ENCODE data around the gene CIZ1.
"Not testable (repeated sequence)": the region's sequence is repeated elsewhere in the genome, so short reads cannot be mapped to it uniquely, and the experiment has no call there.

The CIZ1 gene

DNA sequence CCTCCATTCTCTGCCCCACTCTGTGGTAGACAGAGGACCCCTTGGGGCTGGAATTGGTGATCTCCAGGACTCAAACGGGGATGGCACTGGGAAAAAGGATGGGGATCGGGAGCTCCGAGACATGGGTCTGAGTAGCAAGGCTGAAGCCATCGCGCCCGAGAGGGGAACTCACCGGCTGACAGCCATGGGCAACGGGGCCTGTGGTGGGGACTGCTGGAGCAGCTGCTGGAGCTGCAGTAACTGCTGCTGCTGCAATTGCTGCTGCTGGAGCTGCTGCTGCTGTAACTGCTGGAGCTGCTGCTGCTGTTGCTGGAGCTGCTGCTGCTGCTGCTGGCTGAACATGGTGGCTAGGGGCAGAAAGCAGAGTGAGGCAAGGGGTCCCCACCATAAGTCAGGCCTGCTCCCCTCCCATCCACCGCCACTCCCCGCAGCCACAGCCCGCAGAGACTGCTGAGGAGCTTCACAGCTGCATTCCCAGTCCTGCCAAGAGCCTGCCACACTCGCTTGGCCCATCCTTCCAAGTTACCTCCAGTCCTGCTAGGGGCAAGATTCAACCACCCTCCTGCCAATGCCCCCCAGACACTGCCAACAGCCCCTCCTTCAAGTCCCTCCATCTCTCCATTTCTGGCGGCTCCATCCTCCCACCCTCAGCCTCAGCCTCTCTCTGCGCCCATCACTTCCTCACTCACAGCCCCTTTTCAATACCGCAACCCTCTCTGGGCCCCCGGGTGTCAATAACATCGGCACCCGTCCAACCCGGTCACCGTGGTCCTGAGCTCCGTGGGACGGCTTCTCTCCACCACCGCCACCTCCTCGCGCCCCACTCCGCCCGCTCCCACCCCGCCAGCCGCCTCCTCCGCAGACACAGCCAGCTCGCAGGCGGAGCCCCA lies 611 bp downstream of the CIZ1 start:
- no peak for DNase-seq

GRCh38 chr9:128190013-128190412 lies 1.4 kb downstream of the CIZ1 start:
- DNase-seq = no peak

- no peak for DNase-seq
These were observed 3.2 kb downstream of the CIZ1 start for GRCh38 chr9:128188209-128188608.

- DNase-seq = no peak
These were observed 4.0 kb downstream of the CIZ1 start for GRCh38 chr9:128187361-128187760.

GRCh38 chr9:128185979-128186965 lies 5.1 kb downstream of the CIZ1 start:
- no peak for DNase-seq

DNA sequence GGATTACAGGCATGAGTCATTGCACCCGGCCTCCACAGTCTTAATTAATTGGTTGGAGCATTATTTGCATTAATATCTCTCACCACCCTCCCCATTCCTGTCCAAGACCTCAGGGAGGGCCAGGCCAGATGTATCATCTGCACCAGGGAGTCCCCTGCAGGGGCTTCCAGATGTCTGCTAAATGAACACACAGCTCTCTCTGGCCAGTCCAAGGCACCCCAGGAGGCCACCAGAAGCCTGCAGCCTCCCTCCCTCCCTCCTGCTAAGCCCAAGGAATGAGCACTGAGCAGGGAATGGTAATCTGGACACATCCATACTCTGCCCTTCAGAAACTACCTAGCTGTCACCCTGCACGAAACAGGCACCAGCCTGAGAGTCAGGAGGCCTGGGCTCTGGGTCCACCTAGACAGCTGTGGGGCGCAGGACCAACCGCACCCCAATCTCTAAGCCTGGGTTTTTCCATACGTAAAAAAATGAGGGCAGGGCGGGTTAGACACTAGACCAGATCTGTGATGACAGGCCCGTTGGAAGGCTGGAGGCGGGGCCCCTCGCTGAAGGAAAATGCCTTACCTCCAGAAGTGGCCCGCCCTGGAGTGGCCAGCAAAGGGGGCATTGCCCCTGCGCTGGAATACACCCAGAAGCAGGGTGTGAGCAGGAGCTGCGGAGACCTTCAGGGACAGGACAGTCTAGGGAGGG lies 8.3 kb downstream of the CIZ1 start:
- no peak for DNase-seq

DNA sequence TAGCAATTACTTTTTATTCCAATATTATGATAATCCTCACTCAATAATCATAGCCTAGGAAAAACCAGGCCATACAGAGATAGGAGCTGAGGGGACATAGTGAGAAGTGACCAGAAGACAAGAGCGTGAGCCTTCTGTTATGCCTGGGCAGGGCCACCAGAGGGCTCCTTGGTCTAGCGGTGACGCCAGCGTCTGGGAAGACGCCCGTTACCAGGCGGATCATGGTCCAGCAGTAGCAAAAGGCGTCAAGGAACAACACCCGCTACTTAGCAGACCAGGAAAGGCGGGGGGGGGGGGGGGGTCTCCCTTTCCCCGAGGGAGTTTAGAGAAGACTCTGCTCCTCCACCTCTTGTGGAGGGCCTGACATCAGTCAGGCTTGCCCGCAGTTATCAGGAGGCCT lies 9.9 kb downstream of the CIZ1 start:
- not testable (repeated sequence) for DNase-seq

DNA sequence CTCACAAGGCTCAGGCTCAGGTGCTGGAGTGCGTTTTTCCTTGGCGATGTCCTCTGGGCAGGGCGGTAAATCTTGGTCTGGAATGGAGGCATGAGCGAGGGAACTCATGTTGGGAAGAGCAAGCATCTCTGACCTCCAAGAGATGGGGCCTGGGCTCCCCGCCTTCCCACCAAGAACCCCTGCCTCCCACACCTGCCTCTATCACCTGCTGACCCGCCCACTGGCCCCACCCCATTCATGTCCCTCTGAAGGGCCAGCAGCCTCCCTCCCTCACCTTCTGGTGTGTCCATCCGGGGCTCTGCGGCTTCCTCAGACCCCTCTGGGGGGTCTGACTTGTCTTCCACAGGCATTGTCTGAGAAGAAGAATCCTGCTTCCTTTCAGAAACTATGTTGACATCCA lies 10.9 kb downstream of the CIZ1 start:
- DNase-seq = no peak

GRCh38 chr9:128180001-128180400 lies 11.4 kb downstream of the CIZ1 start:
- DNase-seq = no peak

DNA sequence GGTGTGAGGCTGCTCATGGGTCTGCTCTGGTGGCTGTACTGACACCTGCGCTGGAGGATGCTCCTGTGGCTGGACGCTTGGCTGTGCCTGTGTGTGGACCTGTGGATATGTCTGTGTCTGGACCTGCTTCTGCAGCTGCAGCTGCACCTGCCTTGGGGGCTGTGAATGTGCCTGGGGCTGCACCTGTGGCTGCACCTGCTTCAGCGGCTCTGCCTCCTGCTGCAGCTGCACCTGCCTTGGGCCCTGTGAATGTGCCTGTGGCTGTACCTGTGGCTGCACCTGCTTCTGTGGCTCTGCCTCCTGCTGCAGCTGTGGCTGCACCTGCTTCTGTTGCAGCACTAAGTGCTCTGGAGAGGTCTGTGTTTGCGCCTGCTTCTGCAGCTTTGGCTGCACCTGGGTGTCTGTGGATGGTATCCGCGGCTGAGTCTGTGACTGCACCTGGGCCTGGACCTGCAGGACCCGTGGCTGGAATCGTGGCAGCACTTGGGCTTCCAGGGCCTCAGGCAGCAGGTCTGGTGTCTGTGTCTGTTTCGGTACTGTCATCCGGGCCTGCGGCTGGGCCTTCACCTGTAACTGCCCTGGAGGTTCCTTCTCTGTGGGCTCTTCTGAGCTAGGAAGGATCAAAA lies 12.5 kb downstream of the CIZ1 start:
- DNase-seq = no peak

- DNase-seq = no peak
These were observed 15.6 kb downstream of the CIZ1 start for GRCh38 chr9:128175726-128176125.

DNA sequence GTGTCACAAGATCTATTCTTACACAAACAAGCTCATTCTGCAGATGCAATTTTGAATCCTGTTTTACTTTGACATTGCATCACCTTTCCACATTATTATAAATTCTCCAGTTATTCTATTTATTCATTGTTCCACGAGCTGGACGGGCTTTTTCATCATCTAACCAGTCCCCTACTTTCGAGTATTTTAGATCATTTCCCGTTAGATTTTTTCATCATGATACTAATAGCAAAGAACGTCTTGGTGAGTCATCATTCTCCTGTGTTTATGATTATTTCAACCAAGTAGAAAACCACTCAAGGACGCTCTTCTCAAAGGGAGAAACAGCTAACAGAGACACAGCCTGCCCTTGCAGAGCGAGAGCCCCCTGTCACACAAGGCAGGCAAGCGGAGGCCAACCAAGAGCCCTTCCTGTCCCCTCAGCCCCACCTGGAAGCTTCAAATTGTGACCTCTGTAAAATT lies 16.2 kb downstream of the CIZ1 start:
- no peak for DNase-seq

DNA sequence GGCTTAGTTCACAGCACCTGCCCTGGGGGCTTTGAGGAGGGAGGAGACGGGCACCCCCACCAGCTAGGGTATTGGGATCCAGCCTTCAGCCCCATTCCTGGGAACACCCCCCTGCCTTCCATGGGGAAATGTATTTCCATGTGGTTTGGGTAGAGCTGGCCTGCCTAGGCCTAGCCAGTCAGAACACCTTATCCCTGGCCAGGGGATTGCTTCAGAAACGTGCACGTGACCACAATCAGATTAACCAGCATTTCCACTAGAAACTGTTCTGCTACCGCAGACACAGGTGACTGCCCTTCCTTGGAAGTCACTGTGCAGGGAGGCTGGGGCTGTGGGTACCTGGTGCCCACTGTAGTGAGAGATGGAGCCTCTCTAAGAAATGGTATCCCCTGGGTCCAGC lies 17.3 kb downstream of the CIZ1 start:
- DNase-seq = no peak

DNA sequence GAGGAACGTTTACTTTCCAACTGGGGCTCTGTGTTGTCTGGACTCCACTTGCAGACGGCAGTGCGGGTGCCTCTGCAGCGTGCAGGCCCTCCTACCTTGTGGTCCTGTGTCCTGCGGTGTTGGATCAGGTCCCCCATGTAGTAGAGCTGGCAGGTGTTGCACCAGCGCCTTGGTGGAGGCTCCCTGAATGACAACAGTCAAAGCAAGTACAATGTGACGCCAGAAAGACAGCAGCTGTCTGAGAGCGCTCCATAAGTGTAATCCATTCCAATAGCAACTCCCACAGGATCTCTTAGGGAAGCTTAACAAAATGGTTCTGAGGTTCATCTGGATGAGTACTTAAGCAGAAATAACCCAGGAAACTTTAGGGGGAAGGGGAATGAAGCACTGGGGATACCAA lies 21.4 kb downstream of the CIZ1 start:
- DNase-seq = no peak

GRCh38 chr9:128169492-128169891 lies 21.9 kb downstream of the CIZ1 start:
- DNase-seq = no peak

GRCh38 chr9:128168731-128169308 lies 22.6 kb downstream of the CIZ1 start:
- DNase-seq = no peak

DNA sequence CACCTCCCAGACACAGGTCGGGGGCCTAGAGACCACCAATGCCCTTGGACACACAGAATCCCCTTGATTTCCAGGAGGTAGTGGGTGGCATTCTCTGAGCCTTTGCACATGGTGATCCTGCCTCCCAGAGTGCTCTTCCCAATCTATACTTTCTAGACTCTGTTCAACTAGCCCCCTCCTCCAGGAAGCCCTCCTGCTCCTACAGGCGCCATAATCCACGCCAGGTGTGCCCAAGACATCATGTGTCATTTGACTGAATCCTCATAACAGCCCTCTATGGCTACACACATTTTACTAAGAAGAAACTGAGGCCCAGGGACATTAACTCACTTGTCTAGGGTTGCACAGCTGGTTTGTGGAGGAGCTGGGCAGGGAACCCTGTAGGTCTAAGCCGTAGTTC lies 24.2 kb downstream of the CIZ1 start:
- DNase-seq = no peak

DNA sequence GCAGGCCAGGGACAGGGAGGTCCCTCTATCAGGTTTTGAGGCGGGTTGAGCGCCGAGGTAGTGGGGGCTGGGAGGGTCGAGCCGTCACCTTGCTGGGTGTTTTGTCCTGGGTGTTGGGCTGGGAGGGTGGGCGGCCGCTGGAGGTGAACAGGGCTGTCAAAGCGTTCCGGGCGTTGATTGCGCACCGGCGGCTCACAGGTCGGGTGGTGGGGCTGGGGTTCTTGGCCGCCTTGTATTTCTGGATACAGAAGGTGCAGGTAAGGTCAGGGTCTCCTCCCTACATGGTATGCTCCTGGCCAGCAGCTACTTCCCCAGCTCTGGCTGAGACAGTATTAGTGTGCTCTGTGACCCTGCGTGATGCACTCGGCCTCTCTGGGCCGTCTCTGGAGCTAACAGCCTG lies 25.2 kb downstream of the CIZ1 start:
- no peak for DNase-seq

GRCh38 chr9:128164307-128164885 lies 27.0 kb downstream of the CIZ1 start:
- no peak for DNase-seq

DNA sequence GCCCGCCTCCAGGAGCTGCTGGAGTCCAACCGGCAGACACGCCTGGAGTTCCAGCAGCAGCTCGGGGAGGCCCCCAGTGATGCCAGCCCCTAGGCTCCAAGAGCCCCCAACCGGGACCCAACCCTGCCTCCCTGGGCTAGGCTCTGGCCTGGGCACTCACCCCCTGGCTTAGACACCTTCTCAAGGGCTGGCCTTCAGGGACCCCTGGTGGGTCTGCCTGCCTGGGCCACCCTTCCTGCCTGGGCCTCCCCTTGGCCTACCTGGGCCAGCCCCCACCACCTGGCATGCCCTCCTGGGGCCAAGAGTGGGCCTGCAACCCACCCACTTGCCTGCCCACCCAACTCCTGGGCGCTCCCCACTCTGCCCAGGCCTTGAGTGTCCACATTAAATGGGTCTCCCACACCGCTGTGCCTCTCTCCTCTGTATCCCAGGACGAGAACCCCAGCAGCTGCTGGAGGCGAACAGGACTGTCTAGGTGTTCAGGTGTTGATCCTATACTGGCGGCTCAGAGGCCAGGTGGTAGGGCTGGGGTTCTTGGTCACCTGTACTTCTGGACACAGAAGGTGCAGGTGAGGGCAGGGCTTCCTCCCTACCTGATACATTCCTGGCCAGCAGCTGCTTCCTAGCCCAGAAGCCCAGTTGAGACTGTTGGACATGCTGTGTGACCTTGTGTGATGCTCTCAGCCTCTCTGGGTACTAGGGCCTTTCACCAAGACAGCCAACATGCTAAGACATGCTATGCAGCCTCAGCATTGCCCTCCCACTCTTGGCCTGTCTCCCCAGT lies 27.7 kb downstream of the CIZ1 start:
- DNase-seq = no peak

GRCh38 chr9:128163027-128163515 lies 28.3 kb downstream of the CIZ1 start:
- DNase-seq = no peak
